Body of pancreas (tissue), 4 donors: ENCODE results near the gene FRMD5.

Source experiments
- CTCF ChIP-seq, 7 experiments: fragments of 450-650 bp in 4 of 7; fragments of 200-600 bp in 3 of 7; sonication (generic) in 3 of 7; IDR thresholded peaks; one replicate each; pipeline ENCODE4 v1.5.1; 2016 to 2019; ENCODE audit warnings: antibody characterized with exemption in 7 of 7
- POLR2A ChIP-seq, 3 donors: fragments of 450-650 bp; IDR thresholded peaks; one replicate each; pipeline ENCODE4 v1.6.1; 2016; ENCODE audit warnings: antibody characterized with exemption in 3 of 3, mild to moderate bottlenecking in 2 of 3

- TF ChIP-seq CTCF (IDR thresholded peaks at IDR 0.05) = no peak
- TF ChIP-seq POLR2A (IDR thresholded peaks at IDR 0.05) = no peak
These were observed 299.5 kb downstream of the FRMD5 start for GRCh38 chr15:43895586-43895985.
